ENCODE results near the gene MTO1. TPM values are rescaled to one million over a fixed set of nuclear protein-coding genes. Genes with fewer than 3 reads are reported as not detected.

The MTO1 gene
- total and polyA plus RNA-seq, 2 of the 4 experiments (the other 2 are of a cell fraction): 15.0 to 39.8 TPM

- Histone ChIP-seq H2AK9ac (replicated peaks; ENCODE audit: low read depth, low read length, poor library complexity) (no peak overlapping the region), H4K20me1 (ENCODE audit: insufficient read depth, low read length) (peaks cover 82% of the 10 kb centered on the region), H3K4me3 (ENCODE audit: insufficient read depth, low read depth, low read length) (peak overlapping the region; percentile 31; the same call in 1 of the 2 replicates), H4K5ac (ENCODE audit: low read depth, low read length) (peak overlapping the region; percentile 27; the same call in 1 of the 2 replicates), H3K23ac (ENCODE audit: low read depth, low read length) (peak overlapping the region; percentile 88), H4K8ac (ENCODE audit: low read depth in 2 of 2, low read length in 2 of 2) (peak overlapping the region in 1 of 2 experiments; percentile 20; a peak in 1 of 4 replicates), H3K4ac (ENCODE audit: low read depth, low read length) (no peak overlapping the region), H3K9me1 (ENCODE audit: insufficient read depth, low read length) (no peaks in the 10 kb centered on the region), H3K56ac (ENCODE audit: extremely low read depth, insufficient read depth, low read length) (peak overlapping the region; percentile 47), H2BK5ac (ENCODE audit: low read depth, low read length, poor library complexity, severe bottlenecking) (peak overlapping the region; percentile 60), H3K4me1 (ENCODE audit: control insufficient read depth, insufficient read depth, low read length) (no peaks in the 10 kb centered on the region), H3K14ac (replicated peaks; ENCODE audit: low read depth, low read length) (peak overlapping the region; percentile 63), H3K27me3 (ENCODE audit: control insufficient read depth, insufficient read depth, low read length) (no peaks in the 10 kb centered on the region), H4K91ac (ENCODE audit: insufficient read depth, low read depth, low read length) (no peak overlapping the region), H2BK120ac (ENCODE audit: low read depth, low read length) (no peak overlapping the region), H3K18ac (ENCODE audit: low read depth, low read length) (peak overlapping the region; percentile 21; the same call in 1 of the 2 replicates), H2BK15ac (ENCODE audit: low read depth, low read length) (no peak overlapping the region), H3K27ac (ENCODE audit: insufficient read depth, low read length) (peak overlapping the region; percentile 47; the same call in 1 of the 2 replicates), H2AFZ (replicated peaks; ENCODE audit: low read length, poor library complexity) (no peak overlapping the region), H2BK20ac (ENCODE audit: low read depth, low read length) (no peak overlapping the region), H3K9ac (ENCODE audit: low read depth, low read length) (peak overlapping the region; percentile 75), H3K79me1 (ENCODE audit: low read depth in 1 of 2, low read length in 2 of 2) (peaks cover 7 to 26% of the 10 kb centered on the region in 2 experiments; a peak in 2 of 4 replicates), H2AK5ac (ENCODE audit: low read depth, low read length) (no peak overlapping the region), H3K9me3 (ENCODE audit: control insufficient read depth, insufficient read depth, low read length) (no peaks in the 10 kb centered on the region), H3K36me3 (ENCODE audit: control insufficient read depth, insufficient read depth, low read length) (peaks cover 44% of the 10 kb centered on the region), H3K4me2 (ENCODE audit: low read depth, low read length) (peak overlapping the region; percentile 83)
- 13% methylated on average over 1 of the region's 4 CpGs; no CpG with 5 or more reads in 1 of the 2 experiments for WGBS, 2 experiments (ENCODE audit: extremely low coverage in 2 of 2, insufficient read length in 1 of 2)
- ATAC-seq (ENCODE audit: low read depth) (no peak), DNase-seq (peak; percentile 14)
- dilution Hi-C loops (cut with HindIII; ENCODE audit: low sequenced_read_pairs, unreplicated experiment): no loop called here
- TF ChIP-seq MXI1 (IDR thresholded peaks at IDR 0.05; ENCODE audit: borderline replicate concordance, low read depth, low read length) (no peak), POLR2A (IDR thresholded peaks at IDR 0.05; ENCODE audit: low read depth, low read length) (peak; percentile 71), RFX5 (IDR thresholded peaks at IDR 0.05; ENCODE audit: low read depth, low read length) (no peak), BHLHE40 (IDR thresholded peaks at IDR 0.05; ENCODE audit: low read depth, low read length) (no peak), RCOR1 (IDR thresholded peaks at IDR 0.05; ENCODE audit: insufficient replicate concordance, low read length) (no peak)
- BruUV-seq (replicated peaks): no TSS peak
- intact Hi-C loops (cut with micrococcal nuclease): no loop called here
- in situ Hi-C loops (cut with MboI; ENCODE audit: low sequenced_read_pairs): no loop called here
- CTCF ChIA-PET: interaction anchor here (0.6 kb wide), 1 partner anchor 129 kb away, joined by 9 read pairs; no protein-coding TSS in a partner anchor
- POLR2A ChIA-PET (ENCODE audit: unreplicated experiment): interaction anchor here (1.1 to 1.2 kb wide), 3 partner anchors 10 to 94 kb away, joined by 3 to 5 read pairs (median 4); no protein-coding TSS in a partner anchor
Observed at GRCh38 chr6:73516514-73517489, 55.3 kb downstream of the MTO1 start.

Data from IMR-90 (cell line).